ENCODE measurements around the gene P2RY13. TPM values are rescaled to one million over a fixed set of nuclear protein-coding genes. Genes with fewer than 3 reads are reported as not detected.

The P2RY13 gene
- total and polyA plus RNA-seq, 2 experiments from 2014 or later, result not detected

- no peak for DNase-seq (ENCODE audit: low spot score)
- Histone ChIP-seq H3K4me2 (no peak overlapping the region), H3K27ac (peak overlapping the region; percentile 35), H3K27me3 (no peaks in the 10 kb centered on the region), H3K4me1 (ENCODE audit: insufficient read depth) (no peaks in the 10 kb centered on the region), H2AFZ (no peak overlapping the region), H3K9me2 (replicated peaks; ENCODE audit: insufficient read depth) (no peaks in the 10 kb centered on the region), H3K79me2 (no peaks in the 10 kb centered on the region), H3K4me3 (no peak overlapping the region), H4K20me1 (ENCODE audit: insufficient read depth, poor library complexity, severe bottlenecking) (no peaks in the 10 kb centered on the region), H3K36me3 (replicated peaks; ENCODE audit: insufficient read depth, low read depth) (no peaks in the 10 kb centered on the region), H3K9me3 (ENCODE audit: low read depth) (no peaks in the 10 kb centered on the region)
- TF ChIP-seq EZH2phosphoT487 (IDR thresholded peaks at IDR 0.05; ENCODE audit: low read depth, severe bottlenecking, unreplicated experiment), result no peak
- no peak for TF ChIP-seq CTCF (IDR thresholded peaks at IDR 0.05; ENCODE audit: poor library complexity)
- no peak for TF ChIP-seq EZH2 (IDR thresholded peaks at IDR 0.05; ENCODE audit: borderline replicate concordance)
Observed at GRCh38 chr3:151318313-151318712, 11.0 kb downstream of the P2RY13 start.

- WGBS (ENCODE audit: low lambda C conversion rate, missing lambda C conversion rate), result 58% methylated on average over 7 of the region's 7 CpGs
Observed at GRCh38 chr3:151316267-151316991, 12.9 kb downstream of the P2RY13 start, which contains the start of gene GPR87. GPR87 (minus strand) TSS chr3:151316820; CDS start chr3:151300100, 16,720 bp downstream.

GRCh38 chr3:151315846-151316245 lies 13.5 kb downstream of the P2RY13 start:
- no peaks in the 10 kb centered on the region for H3K79me2 ChIP-seq
- H3K9me3 ChIP-seq (ENCODE audit: low read depth), result no peaks in the 10 kb centered on the region
- 93% methylated on average over 2 of the region's 2 CpGs for WGBS (ENCODE audit: low lambda C conversion rate, missing lambda C conversion rate)
- no peaks in the 10 kb centered on the region for H3K4me1 ChIP-seq (ENCODE audit: insufficient read depth)
- no peak overlapping the region for H2AFZ ChIP-seq
- TF ChIP-seq CTCF (IDR thresholded peaks at IDR 0.05; ENCODE audit: poor library complexity) (no peak), EZH2phosphoT487 (IDR thresholded peaks at IDR 0.05; ENCODE audit: low read depth, severe bottlenecking, unreplicated experiment) (no peak)
- no peak overlapping the region for H3K4me3 ChIP-seq
- H3K27me3 ChIP-seq, result no peaks in the 10 kb centered on the region
- peak overlapping the region; percentile 73 for H3K27ac ChIP-seq
- peak overlapping the region; percentile 12 for H3K4me2 ChIP-seq
- DNase-seq (ENCODE audit: low spot score), result no peak
- H3K9me2 ChIP-seq (replicated peaks; ENCODE audit: insufficient read depth), result no peaks in the 10 kb centered on the region
- H4K20me1 ChIP-seq (ENCODE audit: insufficient read depth, poor library complexity, severe bottlenecking), result no peaks in the 10 kb centered on the region
- H3K36me3 ChIP-seq (replicated peaks; ENCODE audit: insufficient read depth, low read depth), result no peaks in the 10 kb centered on the region

More at GRCh38 chr3:151316267-151316991, 12.9 kb downstream of the P2RY13 start, which contains the start of gene GPR87:
- no peaks in the 10 kb centered on the region for H3K4me1 ChIP-seq (ENCODE audit: insufficient read depth)
- no peak within 1 kb of the TSS for H3K4me3 ChIP-seq
- no peaks in the 10 kb centered on the region for H3K9me2 ChIP-seq (replicated peaks; ENCODE audit: insufficient read depth)
- H3K27ac ChIP-seq, result peak within 1 kb of the TSS; percentile 73
- H3K4me2 ChIP-seq, result peak within 1 kb of the TSS; percentile 12
- peak; percentile 59 for DNase-seq (ENCODE audit: low spot score)
- H3K79me2 ChIP-seq, result no peaks in the 10 kb centered on the region
- H4K20me1 ChIP-seq (ENCODE audit: insufficient read depth, poor library complexity, severe bottlenecking), result no peaks in the 10 kb centered on the region
- no peaks in the 10 kb centered on the region for H3K9me3 ChIP-seq (ENCODE audit: low read depth)
- no peak within 1 kb of the TSS for H2AFZ ChIP-seq
- TF ChIP-seq EZH2phosphoT487 (IDR thresholded peaks at IDR 0.05; ENCODE audit: low read depth, severe bottlenecking, unreplicated experiment) (no peak), CTCF (IDR thresholded peaks at IDR 0.05; ENCODE audit: poor library complexity) (no peak), EZH2 (IDR thresholded peaks at IDR 0.05; ENCODE audit: borderline replicate concordance) (no peak)
- H3K27me3 ChIP-seq, result no peaks in the 10 kb centered on the region
- no peaks in the 10 kb centered on the region for H3K36me3 ChIP-seq (replicated peaks; ENCODE audit: insufficient read depth, low read depth)
